Erythroblast (primary cell): ENCODE data around the gene TMEM82.

ENCODE experiments used
- DNase-seq, 2 experiments: peaks; one replicate each; lab custom pipeline; 2025; lab: John Stamatoyannopoulos, UW
- GATA1 ChIP-seq: IDR thresholded peaks from 2 replicates; pipeline ENCODE4 v1.6.1; 2011; ENCODE audit warnings: low read depth, mild to moderate bottlenecking, control low read depth, low read length, moderate library complexity
- POLR2A ChIP-seq: IDR thresholded peaks from 2 replicates; pipeline ENCODE4 v1.6.1; 2011; ENCODE audit warnings: mild to moderate bottlenecking, low read length

The TMEM82 gene

GRCh38 chr1:15751717-15752116 is 9.4 kb downstream of the TMEM82 start:
- DNase-seq: no peak
- TF ChIP-seq POLR2A: no peak
- TF ChIP-seq GATA1: no peak

GRCh38 chr1:15753776-15754175 is 11.5 kb downstream of the TMEM82 start:
- DNase-seq: no peak
- TF ChIP-seq POLR2A (no peak), GATA1 (no peak)

- DNase-seq: no peak
These were observed 12.8 kb downstream of the TMEM82 start for GRCh38 chr1:15755021-15755645.

GRCh38 chr1:15755646-15756040 is 13.3 kb downstream of the TMEM82 start:
- DNase-seq: no peak
- TF ChIP-seq GATA1: no peak
- no peak for TF ChIP-seq POLR2A

More at GRCh38 chr1:15755021-15755645, 12.8 kb downstream of the TMEM82 start:
- TF ChIP-seq GATA1 (no peak), POLR2A (no peak)

GRCh38 chr1:15756143-15757015 is 14.1 kb downstream of the TMEM82 start:
- DNase-seq: no peak
- TF ChIP-seq GATA1 (no peak), POLR2A (no peak)

- DNase-seq: no peak
- TF ChIP-seq GATA1 (no peak), POLR2A (no peak)
These were observed 14.8 kb downstream of the TMEM82 start for GRCh38 chr1:15757016-15757543.

GRCh38 chr1:15757575-15758342 is 15.5 kb downstream of the TMEM82 start:
- TF ChIP-seq GATA1: no peak
- TF ChIP-seq POLR2A: no peak
- no peak for DNase-seq

GRCh38 chr1:15758343-15758931 is 16.1 kb downstream of the TMEM82 start, which contains the start of gene FBLIM1:
TSS of gene FBLIM1 (plus strand) at chr1:15758795. CDS start at chr1:15764984, 6,189 bp downstream.
- no peak for TF ChIP-seq POLR2A
- TF ChIP-seq GATA1: no peak
- DNase-seq: no peak

- DNase-seq: no peak
- TF ChIP-seq POLR2A (no peak), GATA1 (no peak)
These were observed 16.8 kb downstream of the TMEM82 start for GRCh38 chr1:15758953-15759661.

GRCh38 chr1:15760520-15761211 is 18.4 kb downstream of the TMEM82 start:
- TF ChIP-seq POLR2A: no peak
- TF ChIP-seq GATA1: no peak
- no peak for DNase-seq

- DNase-seq: peak; percentile 35 to 66
These were observed 19.2 kb downstream of the TMEM82 start for GRCh38 chr1:15761366-15762128.

More at GRCh38 chr1:15761366-15762128, 19.2 kb downstream of the TMEM82 start:
- TF ChIP-seq GATA1: no peak
- no peak for TF ChIP-seq POLR2A
